Stimulated activated CD4-positive, alpha-beta T cell treated with anti-CD3 and anti-CD28 coated beads, Interleukin-1b, Interleukin-23, amount 100 ng/mL, for 24 hours (primary cell): ENCODE measurements around the gene SLC25A47.
A peak's percentile ranks its signal among the peaks of the same experiment; 100 is the strongest.
"Not testable (repeated sequence)": the region's sequence is repeated elsewhere in the genome, so short reads cannot be mapped to it uniquely, and the experiment has no call there.

Source experiments
- DNase-seq, 4 experiments: peaks; one replicate each; pipeline ENCODE4 v3.0.0-alpha.2; 2020; ENCODE audit warnings: low read depth in 4 of 4, low spot score in 1 of 4

SLC25A47 gene

GRCh38 chr14:100304825-100305323, 18.3 kb upstream of the SLC25A47 start:
- no peak for DNase-seq

- DNase-seq = peak in 1 of 4 experiments; percentile 24
Observed at GRCh38 chr14:100305324-100306100, 17.6 kb upstream of the SLC25A47 start.

- peak; percentile 42 to 71 (median 60) for DNase-seq
Observed at GRCh38 chr14:100306101-100306997, 16.8 kb upstream of the SLC25A47 start, which contains the start of gene SLC25A29. SLC25A29 (minus strand) TSS chr14:100306444; CDS start chr14:100306232, 212 bp downstream.

GRCh38 chr14:100306998-100307765, 16.0 kb upstream of the SLC25A47 start:
- no peak for DNase-seq

- no peak for DNase-seq
Observed at GRCh38 chr14:100307766-100308426, 15.2 kb upstream of the SLC25A47 start.

- not testable (repeated sequence) for DNase-seq
Observed at GRCh38 chr14:100308427-100308792, 14.7 kb upstream of the SLC25A47 start.

GRCh38 chr14:100309028-100309737, 14.0 kb upstream of the SLC25A47 start:
- DNase-seq = no peak

- DNase-seq = not testable (repeated sequence)
Observed at GRCh38 chr14:100312110-100312876, 10.8 kb upstream of the SLC25A47 start.

- DNase-seq = no peak
Observed at GRCh38 chr14:100312877-100313400, 10.2 kb upstream of the SLC25A47 start.

GRCh38 chr14:100313464-100314230, 9.5 kb upstream of the SLC25A47 start:
- DNase-seq = no peak

GRCh38 chr14:100314724-100315123, 8.4 kb upstream of the SLC25A47 start:
- DNase-seq = no peak

- DNase-seq = no peak
Observed at GRCh38 chr14:100317389-100317788, 5.8 kb upstream of the SLC25A47 start.

- peak; percentile 33 to 57 (median 45) for DNase-seq
Observed at GRCh38 chr14:100317912-100318808, 5.0 kb upstream of the SLC25A47 start.

GRCh38 chr14:100320157-100320856, 2.8 kb upstream of the SLC25A47 start:
- no peak for DNase-seq

GRCh38 chr14:100321473-100322137, 1.5 kb upstream of the SLC25A47 start:
- no peak for DNase-seq
